Breast epithelium (tissue), 3 donors: ENCODE measurements around the gene WSB2.

ENCODE experiments used
- CTCF ChIP-seq, 3 donors: fragments of 450-650 bp; IDR thresholded peaks; one replicate each; pipeline ENCODE4 v1.5.1; 2016 to 2017; ENCODE audit warnings: antibody characterized with exemption in 3 of 3, mild to moderate bottlenecking in 3 of 3, moderate library complexity in 3 of 3
- POLR2A ChIP-seq: fragments of 450-650 bp; IDR thresholded peaks from one replicate; pipeline ENCODE4 v1.6.1; 2016; ENCODE audit warnings: antibody characterized with exemption, mild to moderate bottlenecking, moderate library complexity

GRCh38 chr12:118036672-118037411 is 24.1 kb downstream of the WSB2 start:
- TF ChIP-seq CTCF (IDR thresholded peaks at IDR 0.05) (no peak), POLR2A (no peak)
